Ascending aorta (tissue), 2 donors: ENCODE data around the gene TOGARAM1. TPM values are rescaled to one million over a fixed set of nuclear protein-coding genes. Genes with fewer than 3 reads are reported as not detected.
A peak's percentile ranks its signal among the peaks of the same experiment; 100 is the strongest.

Source experiments
- DNase-seq, 2 donors: peaks; one replicate each; pipeline ENCODE4 v3.0.0-alpha.2; 2019; ENCODE audit warnings: low spot score in 2 of 2
- H3K27ac ChIP-seq, 2 donors: fragments of 200-600 bp; sonication (generic); one replicate each; pipeline ENCODE4 v1.5.1; 2016 to 2017; ENCODE audit warnings: mild to moderate bottlenecking in 1 of 2
- H3K27me3 ChIP-seq: fragments of 200-600 bp; sonication (generic); one replicate; pipeline ENCODE4 v1.5.1; 2017
- H3K36me3 ChIP-seq, 2 donors: fragments of 200-600 bp; sonication (generic); one replicate each; pipeline ENCODE4 v1.5.1; 2016
- H3K4me1 ChIP-seq, 2 donors: fragments of 200-600 bp; sonication (generic); one replicate each; pipeline ENCODE4 v1.5.1; 2016 to 2017; ENCODE audit warnings: mild to moderate bottlenecking in 1 of 2
- H3K4me3 ChIP-seq, 2 donors: fragments of 200-600 bp; sonication (generic); one replicate each; pipeline ENCODE4 v1.5.1; 2016 to 2017; ENCODE audit warnings: mild to moderate bottlenecking in 1 of 2
- H3K9me3 ChIP-seq, 2 donors: fragments of 200-600 bp; sonication (generic); one replicate each; pipeline ENCODE4 v1.5.1; 2016
- intact Hi-C: fragments of 100-400 bp; cut with DNase I; formaldehyde crosslinking; loops from one replicate; pipeline ENCODE4 v1.15.1; 2023
- total RNA-seq: library from RNA; depleted of rRNA; stranded (reverse); fragments of >200 nt; gene quantifications from one replicate; pipeline ENCODE4 v1.1.0, GENCODE V29; 2016
- TF ChIP-seq, protein P1 (sequence below), 3 experiments: fragments of 200-600 bp in 2 of 3; fragments of 450-650 bp in 1 of 3; sonication (generic) in 2 of 3; IDR thresholded peaks; one replicate each; pipeline ENCODE4 v1.5.1; 2016 to 2019; ENCODE audit warnings: antibody characterized with exemption in 3 of 3, mild to moderate bottlenecking in 1 of 3, moderate library complexity in 1 of 3

The TOGARAM1 gene
- total RNA-seq, 1 donor from 2014 or later = 1.8 TPM

DNA sequence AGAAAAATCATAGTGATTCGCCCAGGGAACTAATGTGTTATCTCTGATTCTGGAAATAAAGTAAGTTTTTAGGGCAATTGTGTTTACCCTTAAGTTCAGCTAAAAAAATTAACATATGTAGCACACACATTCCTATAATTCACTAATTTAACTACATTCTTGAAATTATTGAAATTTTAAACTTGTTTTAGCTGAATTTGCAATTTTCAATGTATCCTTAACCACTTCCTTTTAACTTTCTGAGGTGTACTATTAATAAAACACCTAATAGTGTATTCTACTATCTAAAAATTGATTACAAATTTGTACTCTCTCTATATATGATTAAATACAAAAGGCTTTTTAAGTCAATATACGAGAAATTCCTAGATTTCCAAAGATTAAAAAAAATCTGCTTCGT, 2.5 kb upstream of the TOGARAM1 start:
- no peaks in the 10 kb centered on the region for H3K9me3 ChIP-seq
- H3K27me3 ChIP-seq = no peaks in the 10 kb centered on the region
- H3K4me3 ChIP-seq = peak overlapping the region in 1 of 2 donors; percentile 96
- peaks cover 0 to 12% of the 10 kb centered on the region in 2 donors for H3K4me1 ChIP-seq
- intact Hi-C loops = no loop called here
- no peak for DNase-seq
- TF ChIP-seq, protein P1, sequence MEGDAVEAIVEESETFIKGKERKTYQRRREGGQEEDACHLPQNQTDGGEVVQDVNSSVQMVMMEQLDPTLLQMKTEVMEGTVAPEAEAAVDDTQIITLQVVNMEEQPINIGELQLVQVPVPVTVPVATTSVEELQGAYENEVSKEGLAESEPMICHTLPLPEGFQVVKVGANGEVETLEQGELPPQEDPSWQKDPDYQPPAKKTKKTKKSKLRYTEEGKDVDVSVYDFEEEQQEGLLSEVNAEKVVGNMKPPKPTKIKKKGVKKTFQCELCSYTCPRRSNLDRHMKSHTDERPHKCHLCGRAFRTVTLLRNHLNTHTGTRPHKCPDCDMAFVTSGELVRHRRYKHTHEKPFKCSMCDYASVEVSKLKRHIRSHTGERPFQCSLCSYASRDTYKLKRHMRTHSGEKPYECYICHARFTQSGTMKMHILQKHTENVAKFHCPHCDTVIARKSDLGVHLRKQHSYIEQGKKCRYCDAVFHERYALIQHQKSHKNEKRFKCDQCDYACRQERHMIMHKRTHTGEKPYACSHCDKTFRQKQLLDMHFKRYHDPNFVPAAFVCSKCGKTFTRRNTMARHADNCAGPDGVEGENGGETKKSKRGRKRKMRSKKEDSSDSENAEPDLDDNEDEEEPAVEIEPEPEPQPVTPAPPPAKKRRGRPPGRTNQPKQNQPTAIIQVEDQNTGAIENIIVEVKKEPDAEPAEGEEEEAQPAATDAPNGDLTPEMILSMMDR (IDR thresholded peaks at IDR 0.05) = no peak
- H3K27ac ChIP-seq = no peak overlapping the region
- H3K36me3 ChIP-seq = no peaks in the 10 kb centered on the region

DNA sequence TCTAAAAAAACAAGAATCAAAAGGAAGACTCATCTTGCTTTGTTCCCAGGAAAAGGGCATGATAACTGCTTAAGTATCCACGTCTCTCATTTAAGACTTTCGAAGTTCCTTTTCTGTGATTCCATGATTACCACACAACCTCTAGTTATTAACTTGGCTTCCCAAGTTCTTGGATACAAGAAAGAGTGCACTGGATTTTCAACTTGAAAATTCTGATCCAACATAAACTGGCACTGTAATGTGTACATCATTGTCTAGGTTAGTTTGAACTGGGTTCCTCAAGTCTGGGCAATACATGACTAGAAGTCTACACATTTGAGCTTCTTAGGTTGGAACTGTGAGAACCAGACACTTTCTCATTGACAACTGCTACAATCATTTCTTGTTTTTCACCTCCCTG, 1.8 kb upstream of the TOGARAM1 start:
- intact Hi-C loops = loop anchor here (2.0 to 5.0 kb wide), 2 partner anchors 48 to 293 kb away; partner anchors contain the start of gene MIS18BP1
- H3K27ac ChIP-seq = no peak overlapping the region
- H3K4me3 ChIP-seq = peak overlapping the region; percentile 83 to 96
- TF ChIP-seq, protein P1 (IDR thresholded peaks at IDR 0.05) = no peak
- peaks cover 0 to 12% of the 10 kb centered on the region in 2 donors for H3K4me1 ChIP-seq
- H3K36me3 ChIP-seq = no peaks in the 10 kb centered on the region
- no peaks in the 10 kb centered on the region for H3K9me3 ChIP-seq
- no peak for DNase-seq
- H3K27me3 ChIP-seq = no peaks in the 10 kb centered on the region

DNA sequence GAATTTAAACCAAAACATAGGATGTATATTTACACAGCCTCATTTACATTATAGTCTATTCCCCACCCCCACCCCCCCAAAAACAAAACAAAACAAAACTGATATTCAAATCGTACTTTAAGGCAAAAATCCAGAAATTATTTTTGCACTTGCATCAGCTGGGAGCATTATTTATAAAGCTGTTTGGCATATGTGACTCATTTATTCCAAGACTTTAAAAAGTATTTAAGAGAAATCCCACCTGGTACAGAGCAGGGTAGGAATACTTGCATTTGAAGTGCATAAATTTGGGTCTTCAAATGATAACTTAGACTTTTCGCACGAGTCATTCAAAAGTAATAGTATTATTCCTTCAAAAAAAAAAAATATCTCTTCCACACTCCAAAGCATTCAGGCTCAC, 1.3 kb upstream of the TOGARAM1 start:
- intact Hi-C loops = loop anchor here (2.0 to 5.0 kb wide), 2 partner anchors 48 to 292 kb away; partner anchors contain the start of gene MIS18BP1

DNA sequence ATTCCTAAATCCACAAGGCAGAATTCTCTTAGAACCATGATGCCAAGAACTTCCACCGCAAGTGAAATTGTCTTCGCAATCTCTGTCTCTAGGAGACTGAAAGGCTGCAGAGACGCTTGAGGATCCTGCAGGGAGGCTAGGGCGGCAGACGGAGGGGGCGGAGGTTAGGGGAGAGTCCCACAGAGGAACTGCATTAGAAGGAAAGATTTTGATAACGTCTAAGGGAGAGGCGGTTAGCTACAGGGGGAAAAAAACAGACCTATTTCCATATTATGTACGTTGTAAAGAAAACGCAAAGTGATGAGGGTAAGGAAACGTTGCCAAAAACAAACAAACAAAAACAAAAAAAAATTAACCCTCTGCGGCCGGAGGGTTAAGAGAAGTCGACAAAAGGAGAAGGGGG, 838 bp upstream of the TOGARAM1 start:
- peak overlapping the region; percentile 83 to 96 for H3K4me3 ChIP-seq
- peak in 1 of 2 donors; percentile 71 for DNase-seq
- H3K27me3 ChIP-seq = no peaks in the 10 kb centered on the region
- intact Hi-C loops = loop anchor here (2.0 to 5.0 kb wide), 2 partner anchors 49 to 292 kb away; partner anchors contain the start of gene MIS18BP1
- TF ChIP-seq, protein P1 (IDR thresholded peaks at IDR 0.05) = no peak
- H3K9me3 ChIP-seq = no peaks in the 10 kb centered on the region
- no peaks in the 10 kb centered on the region for H3K36me3 ChIP-seq
- peaks cover 0 to 16% of the 10 kb centered on the region in 2 donors for H3K4me1 ChIP-seq
- peak overlapping the region; percentile 81 to 90 for H3K27ac ChIP-seq

More for the DNA sequence above, 1.3 kb upstream of the TOGARAM1 start:
- no peaks in the 10 kb centered on the region for H3K9me3 ChIP-seq
- peak overlapping the region; percentile 83 to 96 for H3K4me3 ChIP-seq
- H3K4me1 ChIP-seq = peaks cover 0 to 12% of the 10 kb centered on the region in 2 donors
- DNase-seq = no peak
- no peaks in the 10 kb centered on the region for H3K27me3 ChIP-seq
- H3K36me3 ChIP-seq = no peaks in the 10 kb centered on the region
- TF ChIP-seq, protein P1 (IDR thresholded peaks at IDR 0.05) = no peak
- H3K27ac ChIP-seq = peak overlapping the region; percentile 81 to 90

DNA sequence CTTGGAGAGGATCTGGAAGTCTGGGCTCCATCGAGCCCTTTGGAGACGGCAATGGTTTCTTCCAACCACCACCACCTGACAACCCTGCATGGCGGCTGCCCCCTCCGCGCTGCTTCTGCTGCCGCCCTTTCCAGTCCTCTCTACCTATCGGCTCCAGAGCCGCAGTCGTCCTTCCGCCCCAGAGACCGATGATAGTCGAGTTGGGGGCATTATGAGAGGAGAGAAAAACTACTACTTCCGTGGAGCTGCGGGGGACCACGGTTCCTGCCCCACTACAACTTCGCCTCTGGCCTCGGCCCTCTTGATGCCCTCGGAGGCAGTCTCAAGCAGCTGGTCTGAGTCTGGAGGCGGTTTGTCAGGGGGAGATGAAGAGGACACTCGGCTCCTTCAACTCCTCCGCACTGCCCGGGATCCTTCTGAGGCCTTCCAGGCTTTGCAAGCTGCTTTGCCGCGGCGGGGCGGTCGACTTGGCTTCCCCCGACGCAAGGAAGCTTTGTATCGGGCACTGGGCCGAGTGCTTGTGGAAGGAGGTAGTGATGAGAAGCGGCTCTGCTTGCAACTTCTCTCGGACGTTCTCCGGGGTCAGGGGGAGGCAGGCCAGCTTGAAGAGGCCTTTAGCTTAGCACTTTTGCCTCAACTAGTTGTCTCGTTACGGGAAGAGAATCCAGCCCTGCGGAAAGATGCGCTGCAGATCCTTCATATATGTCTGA, 499 bp downstream of the TOGARAM1 start:
- Histone ChIP-seq H3K36me3 (no peaks in the 10 kb centered on the region), H3K4me1 (peaks cover 4 to 28% of the 10 kb centered on the region in 2 donors), H3K9me3 (no peaks in the 10 kb centered on the region), H3K27me3 (no peaks in the 10 kb centered on the region), H3K4me3 (peak overlapping the region; percentile 83 to 96), H3K27ac (peak overlapping the region; percentile 69 to 90)
- TF ChIP-seq, protein P1 (IDR thresholded peaks at IDR 0.05) = no peak
- intact Hi-C loops = loop anchor here (1.0 to 5.0 kb wide), 4 partner anchors 50 to 172 kb away; partner anchors contain the start of genes FKBP3 and PRPF39
- DNase-seq = peak in 1 of 2 donors; percentile 75
